AG09319 (cell line): Measurements from ENCODE around the gene PCYT1B.
A peak's percentile ranks its signal among the peaks of the same experiment; 100 is the strongest.

Experiments used
- DNase-seq: peaks from one replicate; pipeline ENCODE4 v3.0.0-alpha.2; 2010; ENCODE audit warnings: low read depth; ENCODE audit errors: extremely low read depth
- CTCF ChIP-seq: IDR thresholded peaks from 2 replicates; pipeline ENCODE4 v1.5.1; 2011; ENCODE audit warnings: low read depth, mild to moderate bottlenecking, inconsistent platforms, low read length, moderate library complexity

PCYT1B gene

GRCh38 chrX:24647257-24648058 lies at the start of gene PCYT1B:
TSS of gene PCYT1B (minus strand) at chrX:24647347. CDS start at chrX:24647105, 242 bp downstream.
- TF ChIP-seq CTCF: no peak
- DNase-seq: peak; percentile 11

GRCh38 chrX:24696294-24696693 lies 49.1 kb upstream of the PCYT1B start:
- DNase-seq: no peak
- TF ChIP-seq CTCF: no peak

GRCh38 chrX:24694825-24695224 lies 47.7 kb upstream of the PCYT1B start:
- no peak for DNase-seq
- TF ChIP-seq CTCF: no peak

- DNase-seq: peak; percentile 89
- TF ChIP-seq CTCF: peak; percentile 33
These were observed 46.5 kb upstream of the PCYT1B start, which contains the start of gene POLA1 for GRCh38 chrX:24693453-24694202. TSS of gene POLA1 (plus strand) at chrX:24693918. CDS start at chrX:24693962, 44 bp downstream.

GRCh38 chrX:24692305-24692704 lies 45.2 kb upstream of the PCYT1B start:
- DNase-seq: no peak
- TF ChIP-seq CTCF: no peak

GRCh38 chrX:24684048-24684447 lies 36.9 kb upstream of the PCYT1B start:
- TF ChIP-seq CTCF: no peak
- no peak for DNase-seq
